COLO829 (cell line): ENCODE measurements around the gene TTC38.
A peak's percentile ranks its signal among the peaks of the same experiment; 100 is the strongest.

Experiments used
- DNase-seq: peaks from one replicate; pipeline ENCODE4 v3.0.0; 2012; ENCODE audit warnings: low spot score

The TTC38 gene

DNA sequence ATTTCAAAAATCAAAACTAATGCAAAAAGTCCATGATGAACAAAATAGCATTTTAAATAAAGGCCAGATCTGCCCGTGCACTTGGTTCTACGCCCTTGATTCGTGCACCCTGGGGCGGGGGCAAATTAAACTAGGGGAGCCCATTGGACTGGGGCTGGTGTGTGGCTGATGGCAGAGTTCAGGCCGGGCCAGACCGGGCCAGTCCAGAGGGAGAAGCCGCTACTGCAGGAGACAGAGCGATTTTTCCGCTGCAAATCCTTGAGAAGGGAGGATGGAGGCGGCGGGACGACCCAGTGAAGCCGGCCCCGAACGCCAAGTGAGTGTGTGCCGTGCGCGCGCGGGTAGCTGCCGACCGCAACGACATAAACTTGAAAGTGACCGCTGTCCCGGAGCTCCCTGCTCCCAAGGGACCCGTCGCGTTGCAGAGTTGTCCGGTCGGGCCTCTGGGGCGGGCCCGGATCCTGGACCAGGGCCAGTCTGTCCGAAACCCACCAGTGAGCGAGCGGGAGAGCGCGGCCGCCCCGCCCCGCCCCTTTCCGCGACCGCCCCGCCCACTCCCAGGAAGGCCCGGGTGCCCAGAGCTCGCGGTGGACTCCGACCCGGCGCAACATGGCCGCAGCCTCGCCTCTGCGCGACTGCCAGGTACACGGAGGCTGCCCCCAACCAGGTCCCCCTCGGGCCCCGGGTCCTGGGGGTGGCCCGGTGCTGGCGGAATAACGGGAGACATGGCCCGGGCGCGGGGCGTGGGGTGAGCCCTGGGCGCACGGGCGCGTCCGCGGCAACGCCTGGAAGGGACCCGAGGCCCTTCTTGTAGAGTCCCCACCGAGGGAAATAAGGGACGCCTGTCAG is at the start of gene TTC38:
Gene TTC38, plus strand, starts transcription at position 578 of the 849 bp plus-strand sequence. Its CDS starts 32 bp downstream, at position 610.
- peak; percentile 96 for DNase-seq

DNA sequence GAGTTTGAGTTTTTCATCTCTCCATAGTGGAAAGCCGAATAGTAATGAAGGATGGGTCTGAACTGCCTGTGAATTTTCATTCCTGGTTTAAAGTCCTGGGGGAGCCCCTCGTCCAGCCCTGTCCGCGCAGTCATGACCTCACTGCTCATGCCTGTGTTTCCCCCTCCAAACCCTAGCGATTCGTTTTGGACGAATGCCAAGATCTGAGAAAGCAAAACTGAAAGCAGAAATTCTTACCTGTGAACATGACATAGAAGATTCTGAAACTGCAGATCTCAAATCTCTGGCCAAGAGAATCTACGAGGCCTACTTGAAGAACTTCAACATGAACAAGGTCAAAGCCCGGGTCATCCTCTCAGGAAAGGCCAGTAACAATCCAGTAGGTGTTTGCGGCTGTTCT is 48.2 kb upstream of the TTC38 start:
- no peak for DNase-seq

DNA sequence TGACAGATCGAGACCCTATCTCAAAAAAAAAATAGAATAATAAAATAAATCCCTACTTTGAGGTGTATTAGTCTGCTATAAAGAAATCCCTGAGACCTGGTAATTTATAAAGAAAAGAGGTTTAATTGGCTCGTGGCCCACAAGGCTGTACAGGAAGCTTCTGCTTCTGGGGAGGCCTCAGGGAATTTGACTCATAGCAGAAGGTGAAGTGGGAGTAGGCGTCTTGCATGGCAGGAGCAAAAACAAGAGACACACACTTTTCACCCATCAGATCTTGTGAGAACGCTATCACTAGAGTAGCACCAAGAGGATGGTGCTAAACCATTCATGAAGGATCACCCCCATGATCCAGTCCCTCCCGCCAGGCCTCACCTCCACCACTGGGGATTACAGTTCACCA is 46.9 kb upstream of the TTC38 start:
- no peak for DNase-seq

DNA sequence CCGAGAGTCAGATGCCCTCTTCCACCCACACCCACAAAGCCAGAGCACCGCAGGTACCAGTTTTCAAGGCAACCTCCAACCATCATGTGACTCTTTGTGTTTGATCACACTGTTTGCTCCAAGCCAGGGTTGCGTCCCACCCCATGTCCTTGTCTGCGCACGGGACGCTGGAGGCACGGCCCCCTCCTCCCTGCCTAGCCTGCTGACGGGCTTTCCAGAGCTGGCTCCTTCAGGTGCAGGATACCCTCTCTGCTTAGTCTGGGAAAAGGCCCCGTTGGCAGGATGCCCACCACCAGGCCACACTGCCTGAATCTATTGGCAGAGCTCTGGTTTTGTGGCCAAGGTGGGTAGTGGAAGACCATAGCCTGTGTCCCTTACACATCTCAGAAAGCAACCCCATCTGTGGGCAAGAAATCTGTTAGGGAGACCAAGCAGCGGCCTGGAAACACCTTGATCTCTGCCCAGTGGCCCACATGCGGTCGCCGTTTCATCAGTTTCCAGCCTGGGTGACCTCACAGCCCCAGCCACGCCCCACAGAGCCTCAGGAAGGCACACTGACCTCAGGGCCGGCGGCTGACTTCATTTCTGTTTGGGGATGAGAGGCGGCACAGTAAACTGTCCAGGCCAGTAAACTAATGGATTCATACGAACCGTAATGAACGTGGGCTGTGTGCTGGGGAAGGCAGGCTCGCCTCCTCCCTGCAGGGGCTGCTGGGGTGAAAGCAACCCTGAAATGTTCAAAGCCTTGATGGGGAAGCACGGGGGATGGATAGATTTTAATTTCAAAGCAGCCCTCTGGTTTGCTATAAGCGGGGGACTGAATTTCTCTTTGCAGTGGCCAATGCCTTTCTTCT is 43.5 kb upstream of the TTC38 start:
- no peak for DNase-seq

DNA sequence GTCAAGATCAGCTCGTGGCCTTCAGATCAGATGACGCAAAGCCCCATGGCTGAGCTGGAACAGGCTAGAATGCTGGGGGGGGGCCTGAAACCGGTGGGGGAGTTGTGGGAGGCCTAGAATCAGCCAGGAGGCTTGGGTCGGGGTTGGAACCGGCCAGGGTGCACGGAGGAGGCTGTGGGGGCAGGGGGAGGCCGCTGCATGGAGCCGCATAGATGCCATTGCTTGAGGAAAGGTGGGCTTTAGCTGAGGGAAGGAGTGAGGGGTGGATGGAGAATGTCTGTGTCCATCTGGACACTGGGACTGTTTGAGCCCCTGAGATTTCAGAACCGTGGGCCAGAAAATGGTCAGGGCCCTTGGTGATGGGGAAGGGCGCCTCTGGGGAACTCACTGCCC is 42.9 kb upstream of the TTC38 start:
- DNase-seq: no peak

DNA sequence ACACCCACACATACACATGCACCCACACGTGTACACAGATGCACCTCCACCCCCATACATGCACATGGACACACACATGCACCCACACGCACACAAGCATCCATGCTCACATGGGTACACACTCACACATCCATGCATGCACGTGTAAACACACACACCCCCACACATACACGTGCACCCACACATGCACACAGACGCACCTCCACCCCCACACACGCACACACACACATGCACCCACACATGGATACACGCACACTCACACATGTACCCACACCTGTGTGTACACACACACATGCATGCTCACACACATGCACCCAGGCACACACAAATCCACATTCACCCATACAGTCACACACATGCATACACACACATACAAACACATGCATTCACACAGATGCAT is 42.2 kb upstream of the TTC38 start:
- no peak for DNase-seq

DNA sequence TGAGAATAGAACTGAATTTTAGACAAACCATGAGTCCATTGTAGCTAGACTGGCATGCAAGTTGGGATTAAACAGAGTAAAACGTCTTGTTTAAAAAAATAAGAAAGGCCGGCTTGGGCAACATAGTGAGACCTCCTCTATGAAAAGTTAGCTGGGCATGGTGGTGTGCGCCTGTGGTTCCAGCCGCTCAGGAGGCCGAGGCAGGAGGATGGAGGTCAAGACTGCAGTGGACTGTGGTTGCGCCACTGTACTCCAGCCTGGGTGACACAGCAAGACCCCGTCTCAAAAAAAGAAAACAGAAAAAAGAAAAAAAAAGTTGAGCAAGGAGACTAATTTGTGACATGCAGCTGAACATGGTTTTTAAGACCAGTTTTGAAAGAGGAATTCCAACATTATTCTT is 41.2 kb upstream of the TTC38 start:
- DNase-seq: no peak

DNA sequence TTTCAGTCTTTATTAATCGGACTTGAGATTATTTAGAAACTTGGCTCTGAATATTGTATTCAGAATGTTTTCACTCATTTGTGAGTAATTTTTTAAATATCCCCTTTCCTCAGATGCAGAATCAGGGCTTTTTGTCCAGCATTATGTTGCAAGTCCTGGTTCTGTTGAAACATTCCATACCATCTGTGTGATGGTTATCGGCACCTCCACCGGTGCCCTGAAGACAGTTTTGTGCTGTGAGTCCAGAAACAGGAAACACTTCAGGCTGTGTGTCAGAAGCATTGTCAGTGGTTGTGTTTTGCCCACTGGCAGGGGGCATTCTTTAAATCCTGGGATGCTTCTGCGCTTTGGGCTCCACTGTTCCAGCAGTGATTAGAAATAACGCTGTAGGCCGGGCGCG is 38.1 kb upstream of the TTC38 start:
- no peak for DNase-seq

DNA sequence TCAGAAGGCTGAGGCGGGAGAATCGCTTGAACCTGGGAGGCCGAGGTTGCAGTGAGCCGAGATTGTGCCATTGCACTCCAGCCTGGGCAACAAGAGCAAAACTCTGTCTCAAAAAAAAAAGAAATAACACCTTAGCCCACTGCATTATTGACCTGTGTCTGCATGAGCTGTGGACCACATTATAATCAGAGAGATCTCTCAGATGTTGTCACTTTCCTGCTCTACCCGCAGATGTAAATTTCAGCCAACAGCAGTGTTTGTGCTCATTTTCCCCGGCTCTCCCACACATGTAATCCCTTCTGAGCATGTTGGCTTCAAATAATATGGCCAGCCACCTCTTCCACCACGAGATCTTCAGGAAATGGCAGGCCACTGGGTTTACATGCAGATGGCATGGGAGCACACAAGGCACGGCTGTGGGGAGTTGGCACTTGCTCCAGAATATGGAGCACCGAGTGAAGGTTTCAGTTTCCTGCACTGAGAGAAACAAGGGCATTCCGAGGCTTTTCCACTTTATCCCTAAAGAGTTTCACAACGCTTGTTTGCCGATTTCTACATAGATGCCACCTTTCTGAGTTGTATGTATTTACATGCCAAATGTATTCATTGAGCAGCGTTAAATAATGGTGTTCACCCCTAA is 37.4 kb upstream of the TTC38 start:
- DNase-seq: no peak

DNA sequence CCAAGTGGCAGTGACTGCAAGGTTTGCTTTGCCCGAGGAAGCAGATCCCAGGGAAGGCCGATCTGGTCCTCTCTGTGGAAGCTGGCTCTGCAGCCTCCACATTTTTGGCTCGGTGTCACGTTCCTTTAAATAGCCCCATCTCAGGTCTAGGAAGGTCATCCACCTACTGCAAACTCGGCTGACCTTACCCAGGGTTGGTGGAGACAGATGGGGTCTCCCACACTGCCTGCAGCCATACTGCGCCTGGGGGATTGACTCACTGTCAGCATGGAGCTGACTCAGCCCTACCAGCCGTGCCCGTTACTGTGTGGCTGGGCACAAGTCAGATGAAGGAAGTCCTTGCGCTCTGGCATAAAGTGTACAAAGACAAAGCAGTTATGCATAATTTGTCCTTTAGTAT is 34.6 kb upstream of the TTC38 start:
- peak; percentile 85 for DNase-seq

DNA sequence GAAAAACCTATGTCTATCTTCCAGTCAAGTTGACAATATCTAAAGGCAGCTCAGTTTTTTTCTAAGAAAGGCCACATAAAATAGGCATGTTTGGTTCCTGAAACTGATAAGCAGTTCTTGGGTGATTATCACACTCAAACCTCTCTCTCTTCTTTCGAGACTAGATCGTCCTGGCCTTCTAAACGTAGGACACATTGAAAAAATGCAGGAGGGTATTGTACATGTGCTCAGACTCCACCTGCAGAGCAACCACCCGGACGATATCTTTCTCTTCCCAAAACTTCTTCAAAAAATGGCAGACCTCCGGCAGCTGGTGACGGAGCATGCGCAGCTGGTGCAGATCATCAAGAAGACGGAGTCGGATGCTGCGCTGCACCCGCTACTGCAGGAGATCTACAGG is 32.8 kb upstream of the TTC38 start:
- DNase-seq: no peak

DNA sequence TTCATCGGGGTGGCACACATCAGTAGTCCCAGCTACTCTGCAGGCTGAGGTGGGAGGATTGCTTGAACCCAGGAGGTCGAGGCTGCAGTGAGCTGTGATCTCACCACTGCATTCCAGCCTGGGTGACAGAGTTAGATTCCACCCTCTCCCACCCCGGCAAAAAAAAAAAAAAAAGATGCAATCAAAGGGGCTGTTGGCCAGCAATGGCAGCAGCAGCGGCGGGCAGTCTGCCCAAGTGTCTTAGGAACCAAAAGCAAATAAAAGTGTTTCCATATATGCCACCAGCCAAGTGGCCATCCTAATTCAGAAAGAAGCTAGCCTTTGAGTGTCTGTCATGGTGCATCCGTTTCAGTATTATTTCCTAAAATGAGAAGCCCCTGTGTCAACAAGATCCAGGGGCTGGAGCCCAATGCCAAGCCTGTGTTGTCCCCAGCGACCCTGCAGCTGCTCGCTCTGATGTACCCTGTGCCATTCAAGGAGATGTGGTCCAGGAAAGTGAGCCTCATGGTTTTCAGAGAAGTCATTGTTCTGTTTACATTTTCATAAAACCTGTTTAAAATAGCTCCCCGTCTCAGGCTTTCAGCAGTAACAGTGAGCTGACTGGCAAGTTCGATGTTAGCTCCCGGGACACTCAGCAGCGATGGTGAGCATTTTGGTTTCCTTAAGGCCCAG is 30.2 kb upstream of the TTC38 start:
- no peak for DNase-seq

DNA sequence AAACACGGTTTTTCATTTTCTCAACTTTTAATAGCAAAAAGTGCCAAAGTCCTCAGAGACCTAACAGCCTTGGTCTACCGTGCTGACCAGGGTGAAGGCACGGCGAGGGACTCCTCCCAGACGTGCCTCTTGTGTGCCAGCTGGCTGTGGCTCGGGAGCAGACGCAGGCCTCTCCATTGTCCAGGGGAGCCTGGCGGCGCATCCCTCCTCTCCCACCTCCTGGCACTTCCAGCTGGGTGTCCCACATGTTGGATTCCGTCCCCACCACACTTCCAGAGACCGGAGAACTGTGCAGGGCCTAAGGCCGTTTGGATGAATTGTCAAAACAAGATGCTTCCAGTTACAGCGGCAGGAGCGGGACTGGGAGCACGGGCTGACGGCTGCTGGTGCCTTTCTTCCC is 29.3 kb upstream of the TTC38 start:
- DNase-seq: no peak

DNA sequence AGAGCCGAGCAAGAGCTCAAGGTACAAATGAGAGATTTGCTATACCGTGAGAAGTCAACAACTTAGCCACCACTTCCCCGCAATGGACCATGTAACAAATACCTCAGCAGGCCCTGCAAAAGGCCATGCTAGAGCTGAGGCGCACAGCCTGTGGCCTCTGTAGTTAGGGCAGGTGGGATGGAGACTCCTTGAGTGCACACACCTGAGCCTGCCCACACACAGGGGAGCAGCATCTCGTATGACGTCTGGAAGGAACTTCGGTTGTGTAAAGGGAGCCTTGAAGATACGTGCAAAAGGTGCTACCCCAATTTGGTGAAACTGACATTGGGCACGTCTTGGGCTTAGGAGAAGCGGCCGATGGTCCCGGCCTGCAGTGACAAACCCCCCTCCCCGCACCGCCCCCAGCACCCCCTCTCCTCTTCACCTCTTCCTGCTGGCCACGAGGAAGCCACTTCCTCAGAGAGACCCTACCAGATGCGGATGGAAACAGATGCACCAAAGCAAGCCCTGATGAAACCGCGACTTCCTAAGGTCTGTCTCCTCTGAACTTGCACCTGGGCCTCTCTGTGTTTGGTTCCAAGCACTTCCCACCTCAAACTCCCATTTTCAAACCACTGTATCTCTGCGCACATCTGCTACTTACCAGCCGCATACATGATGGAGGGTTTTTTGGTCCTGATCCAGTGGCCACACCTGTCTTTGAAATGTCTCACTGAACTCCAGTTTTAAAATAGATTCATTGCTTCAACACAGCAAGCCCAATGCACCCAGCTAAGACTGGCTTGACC is 28.4 kb upstream of the TTC38 start:
- DNase-seq: no peak

DNA sequence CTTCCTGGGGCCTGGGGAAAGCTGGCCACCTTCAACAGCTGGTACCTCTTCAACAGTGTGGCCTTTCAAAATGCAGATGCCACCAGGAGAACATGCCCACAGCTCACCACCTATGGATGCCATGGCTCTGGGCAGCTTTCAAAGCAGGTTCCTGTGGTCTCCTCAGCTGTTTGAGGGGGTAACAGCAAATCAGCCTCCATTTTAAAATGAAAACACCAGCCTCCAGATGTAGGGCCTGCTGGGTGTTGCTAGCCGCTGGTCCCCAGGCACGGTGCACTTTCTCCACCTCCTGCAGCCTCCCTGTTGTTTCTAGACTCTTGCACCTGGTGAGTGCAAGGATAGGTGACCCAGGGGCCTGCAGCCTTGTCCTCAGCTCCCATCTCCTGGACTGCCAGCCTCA is 27.7 kb upstream of the TTC38 start:
- no peak for DNase-seq

DNA sequence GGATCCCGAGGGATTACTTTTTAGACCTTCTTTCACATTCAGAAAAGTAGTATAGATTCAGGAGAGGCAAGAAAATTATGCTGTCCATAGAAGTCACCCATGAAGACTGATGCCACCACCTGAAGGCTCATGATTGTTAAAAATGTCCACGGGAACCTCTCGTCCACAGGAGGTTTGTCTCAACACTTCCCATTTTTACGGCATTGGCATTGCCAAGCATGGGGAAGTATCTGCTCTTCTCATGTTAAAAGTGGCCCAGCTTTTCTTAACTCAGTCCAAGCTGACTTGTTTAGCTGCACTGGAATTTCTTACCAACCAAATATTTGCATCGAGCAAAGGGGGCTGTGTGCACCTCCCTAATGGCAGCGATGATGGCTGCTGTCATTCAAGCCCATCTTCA is 27.3 kb upstream of the TTC38 start:
- DNase-seq: no peak

DNA sequence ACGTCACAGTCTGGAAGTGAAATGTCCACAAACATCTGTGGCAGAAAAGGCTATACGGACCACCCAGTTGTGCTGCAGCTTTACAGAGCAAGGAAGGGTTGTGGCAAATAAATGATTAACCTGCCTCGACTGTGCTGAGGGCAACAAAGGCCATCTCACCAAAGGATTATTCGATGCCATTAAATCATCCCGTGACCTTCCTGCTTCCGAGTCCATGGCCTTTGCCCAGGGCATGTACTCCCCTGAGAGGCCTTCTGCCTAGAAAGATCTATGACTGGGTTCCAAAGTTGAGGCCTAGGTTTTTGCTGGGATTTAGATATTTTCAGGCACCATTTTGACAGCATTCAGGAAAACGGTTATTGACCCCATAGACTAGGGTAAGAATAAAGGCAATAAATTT is 26.9 kb upstream of the TTC38 start:
- no peak for DNase-seq

DNA sequence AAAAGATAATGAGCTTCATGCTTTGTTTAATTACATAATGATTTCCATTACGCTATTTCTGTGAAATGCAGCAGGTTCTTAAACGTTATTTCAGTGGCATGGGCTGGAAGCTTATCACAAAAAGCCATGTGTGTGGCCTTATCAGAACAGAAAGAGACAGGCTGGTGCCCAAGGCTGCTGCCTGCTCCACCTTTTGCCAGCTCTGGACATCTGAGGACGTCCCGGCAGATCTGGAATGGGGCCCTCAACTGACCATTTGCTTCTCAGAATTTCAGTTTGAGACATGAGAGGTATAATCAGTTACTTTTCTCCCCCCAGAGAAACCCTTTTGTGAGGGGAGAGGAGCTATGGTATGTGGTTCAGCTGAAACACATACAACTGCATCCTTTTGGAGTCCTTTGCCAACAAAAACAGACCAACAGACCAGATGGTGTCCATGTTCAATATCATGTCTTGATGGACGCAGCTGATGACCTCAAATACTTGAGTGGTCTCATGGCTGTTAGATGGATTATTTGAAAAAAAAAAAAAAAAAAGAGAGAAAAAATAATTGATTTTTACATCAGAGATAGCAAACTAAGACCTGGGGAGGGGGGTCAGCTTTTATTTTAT is 26.3 kb upstream of the TTC38 start:
- no peak for DNase-seq

DNA sequence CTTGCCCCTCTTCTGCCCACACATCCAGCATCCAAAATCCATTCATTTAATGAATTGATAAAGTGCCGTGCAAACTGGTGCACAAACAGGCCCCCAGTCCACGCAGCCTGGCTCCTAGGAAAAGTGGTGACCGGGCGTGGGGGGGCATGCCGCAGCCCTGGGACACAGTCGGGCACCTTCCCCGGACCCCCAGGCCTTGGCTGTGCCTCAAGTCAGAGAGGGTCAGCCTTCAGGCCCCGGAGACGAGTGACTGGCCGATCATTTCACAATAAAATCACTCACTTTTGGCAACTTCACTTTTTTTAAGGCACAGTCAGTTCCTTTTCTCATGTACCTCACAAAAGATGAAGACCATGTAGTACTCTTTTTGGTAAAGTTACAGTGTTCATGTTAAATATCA is 25.7 kb upstream of the TTC38 start:
- no peak for DNase-seq

DNA sequence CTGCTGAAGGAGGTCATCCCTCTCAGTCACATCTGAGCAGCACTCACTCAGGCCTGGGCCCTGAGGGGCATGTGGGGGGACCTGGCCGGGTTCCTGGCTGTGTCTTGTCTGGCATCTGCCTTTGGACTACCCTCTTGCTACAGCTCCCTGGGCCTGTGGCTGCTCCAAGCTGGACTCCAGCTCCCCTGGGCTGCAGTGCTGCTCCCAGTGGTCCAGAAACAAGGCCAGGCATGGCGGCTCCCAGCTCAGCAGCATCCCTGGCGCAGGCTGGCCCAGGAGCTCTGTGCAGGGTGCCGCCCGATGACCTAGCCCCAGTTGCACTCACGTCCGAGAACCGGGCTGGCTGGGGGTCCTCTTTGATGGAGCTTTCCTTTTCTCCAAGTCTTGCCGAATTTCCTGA is 23.0 kb upstream of the TTC38 start:
- DNase-seq: no peak

DNA sequence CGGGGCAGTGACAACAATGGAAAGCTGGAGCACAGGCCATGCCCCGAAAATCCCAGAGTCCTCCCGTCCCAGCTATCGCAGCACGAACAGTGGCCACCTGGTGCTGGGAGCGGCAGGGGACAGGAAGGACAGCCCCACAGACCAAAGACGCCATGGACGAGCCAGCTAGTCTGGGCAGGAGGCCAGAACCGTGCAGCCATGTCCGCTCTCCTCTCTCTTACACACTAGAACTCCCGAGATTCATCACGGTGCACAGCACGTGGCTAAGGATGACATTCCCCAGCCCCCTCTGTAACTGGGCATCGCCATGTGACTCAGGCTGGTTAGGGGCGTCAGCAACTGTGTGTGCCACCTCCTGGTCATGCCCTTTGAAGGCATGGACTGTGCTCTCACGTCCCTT is 22.3 kb upstream of the TTC38 start:
- no peak for DNase-seq
